GM19099 (cell line): Measurements from ENCODE around the gene CDH23.

Experiments used
- POLR2A ChIP-seq: IDR thresholded peaks from 3 replicates; pipeline ENCODE4 v1.6.1; 2011; ENCODE audit warnings: low read depth; ENCODE audit not compliant: insufficient read length; ENCODE audit errors: extremely low read depth

The CDH23 gene

GRCh38 chr10:71771204-71771603, 374.5 kb downstream of the CDH23 start:
- TF ChIP-seq POLR2A: no peak

- TF ChIP-seq POLR2A: no peak
Observed at GRCh38 chr10:71771821-71772617, 375.3 kb downstream of the CDH23 start.

GRCh38 chr10:71772832-71773220, 376.1 kb downstream of the CDH23 start:
- TF ChIP-seq POLR2A: no peak

GRCh38 chr10:71773221-71773971, 376.7 kb downstream of the CDH23 start, which contains the start of gene VSIR:
VSIR (minus strand) TSS chr10:71773520; CDS start chr10:71773439, 81 bp downstream.
- TF ChIP-seq POLR2A: peak; percentile 87

GRCh38 chr10:71774916-71775702, 378.4 kb downstream of the CDH23 start:
- no peak for TF ChIP-seq POLR2A

- TF ChIP-seq POLR2A: no peak
Observed at GRCh38 chr10:71776481-71776925, 379.8 kb downstream of the CDH23 start.

- no peak for TF ChIP-seq POLR2A
Observed at GRCh38 chr10:71777213-71777985, 380.7 kb downstream of the CDH23 start.

GRCh38 chr10:71778071-71778825, 381.5 kb downstream of the CDH23 start:
- TF ChIP-seq POLR2A: no peak

- TF ChIP-seq POLR2A: no peak
Observed at GRCh38 chr10:71779641-71780040, 382.9 kb downstream of the CDH23 start.

- no peak for TF ChIP-seq POLR2A
Observed at GRCh38 chr10:71780156-71780555, 383.4 kb downstream of the CDH23 start.

- no peak for TF ChIP-seq POLR2A
Observed at GRCh38 chr10:71780719-71781118, 384.0 kb downstream of the CDH23 start.

GRCh38 chr10:71782221-71782916, 385.6 kb downstream of the CDH23 start:
- no peak for TF ChIP-seq POLR2A

- TF ChIP-seq POLR2A: no peak
Observed at GRCh38 chr10:71782917-71783490, 386.3 kb downstream of the CDH23 start.

- no peak for TF ChIP-seq POLR2A
Observed at GRCh38 chr10:71783917-71784678, 387.4 kb downstream of the CDH23 start.
